Globus pallidus (tissue), 1 donor: ENCODE data around the gene NCLN.
"Not testable (repeated sequence)": the region's sequence is repeated elsewhere in the genome, so short reads cannot be mapped to it uniquely, and the experiment has no call there.

Source experiments
- DNase-seq: peaks from one replicate; pipeline ENCODE4 v3.0.0-alpha.2; 2015; ENCODE audit warnings: low spot score

The NCLN gene

GRCh38 chr19:3183721-3184641 lies 1.7 kb upstream of the NCLN start:
- no peak for DNase-seq

- DNase-seq: no peak
Measured at GRCh38 chr19:3184847-3185460, 776 bp upstream of the NCLN start.

GRCh38 chr19:3186160-3186688 lies 494 bp downstream of the NCLN start:
- no peak for DNase-seq

GRCh38 chr19:3186891-3187661 lies 1.3 kb downstream of the NCLN start:
- DNase-seq: no peak

GRCh38 chr19:3187662-3188511 lies 2.2 kb downstream of the NCLN start:
- no peak for DNase-seq

GRCh38 chr19:3188627-3189596 lies 3.2 kb downstream of the NCLN start:
- DNase-seq: no peak

- DNase-seq: no peak
Measured at GRCh38 chr19:3189702-3190469, 4.2 kb downstream of the NCLN start.

- no peak for DNase-seq
Measured at GRCh38 chr19:3190470-3190770, 4.7 kb downstream of the NCLN start.

GRCh38 chr19:3190921-3191805 lies 5.4 kb downstream of the NCLN start:
- no peak for DNase-seq

- not testable (repeated sequence) for DNase-seq
Measured at GRCh38 chr19:3191806-3192104, 6.0 kb downstream of the NCLN start.

GRCh38 chr19:3192228-3192635 lies 6.5 kb downstream of the NCLN start:
- DNase-seq: no peak

- no peak for DNase-seq
Measured at GRCh38 chr19:3192684-3193083, 7.0 kb downstream of the NCLN start.

GRCh38 chr19:3193256-3194105 lies 7.8 kb downstream of the NCLN start:
- DNase-seq: no peak

- no peak for DNase-seq
Measured at GRCh38 chr19:3194106-3195087, 8.7 kb downstream of the NCLN start.

GRCh38 chr19:3196064-3196932 lies 10.6 kb downstream of the NCLN start:
- no peak for DNase-seq

- DNase-seq: no peak
Measured at GRCh38 chr19:3196933-3197205, 11.1 kb downstream of the NCLN start.
